NT2/D1 (cell line): ENCODE results near the gene TMEM238.

ENCODE experiments used
- DNase-seq: peaks from one replicate; pipeline ENCODE4 v3.0.0-alpha.2; 2011; ENCODE audit warnings: low read depth, low spot score
- H3K27me3 ChIP-seq: 2 replicates; pipeline ENCODE4 v1.6.0; 2011; ENCODE audit warnings: mild to moderate bottlenecking; ENCODE audit not compliant: insufficient read length, insufficient read depth
- H3K36me3 ChIP-seq: 2 replicates; pipeline ENCODE4 v1.6.1; 2011; ENCODE audit warnings: mild to moderate bottlenecking, low read length, mixed read lengths; ENCODE audit not compliant: insufficient read depth, insufficient read length
- H3K4me1 ChIP-seq: 2 replicates; pipeline ENCODE4 v1.5.1; 2011; ENCODE audit not compliant: insufficient read depth, insufficient read length
- H3K4me3 ChIP-seq: 2 replicates; pipeline ENCODE4 v1.5.1; 2011; ENCODE audit warnings: low read depth; ENCODE audit not compliant: insufficient read length
- H3K9ac ChIP-seq: 2 replicates; pipeline ENCODE4 v1.6.0; 2011; ENCODE audit warnings: low read depth; ENCODE audit not compliant: insufficient read length
- H3K9me3 ChIP-seq: 2 replicates; pipeline ENCODE4 v1.5.1; 2011; ENCODE audit warnings: mild to moderate bottlenecking, low read length; ENCODE audit not compliant: insufficient read depth
- SUZ12 ChIP-seq: IDR thresholded peaks from 2 replicates; pipeline ENCODE4 v1.6.1; 2011; ENCODE audit not compliant: insufficient read length, insufficient read depth; ENCODE audit errors: extremely low read depth
- YY1 ChIP-seq: IDR thresholded peaks from 2 replicates; pipeline ENCODE4 v1.6.1; 2011; ENCODE audit not compliant: insufficient read length, insufficient read depth
- ZNF274 ChIP-seq: IDR thresholded peaks from 2 replicates; pipeline ENCODE4 v1.6.1; 2011; ENCODE audit warnings: mild to moderate bottlenecking, low read depth, low read length

TMEM238 gene

GRCh38 chr19:55352040-55352439 is 32.1 kb downstream of the TMEM238 start:
- no peak for DNase-seq
- peaks cover 46% of the 10 kb centered on the region for H3K27me3 ChIP-seq
- TF ChIP-seq SUZ12 (no peak), YY1 (no peak), ZNF274 (no peak)

GRCh38 chr19:55350620-55351315 is 33.3 kb downstream of the TMEM238 start:
- TF ChIP-seq SUZ12, result no peak
- TF ChIP-seq ZNF274, result no peak
- no peak for TF ChIP-seq YY1
- Histone ChIP-seq H3K27me3 (peaks cover 38% of the 10 kb centered on the region), H3K4me1 (peaks cover 26% of the 10 kb centered on the region), H3K36me3 (peaks cover 10% of the 10 kb centered on the region), H3K9ac (peak overlapping the region; percentile 72), H3K4me3 (no peak overlapping the region), H3K9me3 (no peaks in the 10 kb centered on the region)
- DNase-seq, result no peak

More at GRCh38 chr19:55352040-55352439, 32.1 kb downstream of the TMEM238 start:
- Histone ChIP-seq H3K9me3 (no peaks in the 10 kb centered on the region), H3K4me1 (peaks cover 23% of the 10 kb centered on the region), H3K36me3 (peaks cover 6% of the 10 kb centered on the region), H3K9ac (no peak overlapping the region), H3K4me3 (no peak overlapping the region)

GRCh38 chr19:55348317-55349034 is 35.6 kb downstream of the TMEM238 start:
- Histone ChIP-seq H3K9ac (peak overlapping the region; percentile 62), H3K9me3 (no peaks in the 10 kb centered on the region), H3K27me3 (peaks cover 24% of the 10 kb centered on the region), H3K4me3 (peak overlapping the region; percentile 19), H3K36me3 (peaks cover 21% of the 10 kb centered on the region), H3K4me1 (peaks cover 35% of the 10 kb centered on the region)
- TF ChIP-seq YY1, result no peak
- TF ChIP-seq SUZ12, result no peak
- TF ChIP-seq ZNF274, result no peak
- DNase-seq, result peak; percentile 35

- H3K4me3 ChIP-seq, result no peak overlapping the region
- H3K9me3 ChIP-seq, result no peaks in the 10 kb centered on the region
- peaks cover 30% of the 10 kb centered on the region for H3K36me3 ChIP-seq
- TF ChIP-seq ZNF274 (no peak), YY1 (no peak), SUZ12 (no peak)
- DNase-seq, result no peak
- peaks cover 14% of the 10 kb centered on the region for H3K27me3 ChIP-seq
- peak overlapping the region; percentile 67 for H3K9ac ChIP-seq
- H3K4me1 ChIP-seq, result peaks cover 32% of the 10 kb centered on the region
Measured at GRCh38 chr19:55347442-55348009, 36.6 kb downstream of the TMEM238 start.

- TF ChIP-seq YY1 (no peak), ZNF274 (no peak), SUZ12 (no peak)
- Histone ChIP-seq H3K9ac (no peak overlapping the region), H3K36me3 (peaks cover 37% of the 10 kb centered on the region), H3K4me3 (no peak overlapping the region), H3K4me1 (peaks cover 36% of the 10 kb centered on the region), H3K27me3 (peaks cover 8% of the 10 kb centered on the region), H3K9me3 (no peaks in the 10 kb centered on the region)
- no peak for DNase-seq
Measured at GRCh38 chr19:55346725-55347441, 37.2 kb downstream of the TMEM238 start.

- peaks cover 41% of the 10 kb centered on the region for H3K4me1 ChIP-seq
- TF ChIP-seq SUZ12, result no peak
- TF ChIP-seq YY1, result no peak
- no peak for TF ChIP-seq ZNF274
- H3K9me3 ChIP-seq, result no peaks in the 10 kb centered on the region
- H3K4me3 ChIP-seq, result no peak overlapping the region
- peaks cover under 1% of the 10 kb centered on the region for H3K27me3 ChIP-seq
- no peak for DNase-seq
- peak overlapping the region; percentile 50 for H3K9ac ChIP-seq
- H3K36me3 ChIP-seq, result peaks cover 39% of the 10 kb centered on the region
Measured at GRCh38 chr19:55345818-55346724, 38.0 kb downstream of the TMEM238 start.
